H1 (cell line): Measurements from ENCODE around the gene LMX1B. TPM values are rescaled to one million over a fixed set of nuclear protein-coding genes. Genes with fewer than 3 reads are reported as not detected.

ENCODE experiments used
- KDM4A ChIP-seq: IDR thresholded peaks from one replicate; pipeline ENCODE4 v1.7.1; 2012; ENCODE audit warnings: low read depth, mild to moderate bottlenecking, moderate library complexity, low read length, inconsistent platforms; ENCODE audit not compliant: severe bottlenecking
- polyA plus RNA-seq, 7 experiments: library from polyadenylated mRNA; depleted of rRNA in 3 of 7; stranded (reverse) in 5 of 7; unstranded in 2 of 7; fragments of >200 nt in 5 of 7; fragments of 200-250 nt in 2 of 7; gene quantifications; 1 replicate in 5 of 7; 2 replicates in 1 of 7; 4 replicates in 1 of 7; pipeline versions ENCODE4 v1.2.1 to v1.2.3, GENCODE V29; 2011 to 2013; ENCODE audit warnings: missing spikeins in 2 of 7, mixed read lengths in 2 of 7
- total RNA-seq: library from RNA; stranded (reverse); fragmentation: NEBNext Ultra II Directional; extraction: Animal tissue kit (Norgen Biotek cat#: 25700); gene quantifications from 2 replicates; pipeline ENCODE4 v1.2.1, GENCODE V29; 2021

The LMX1B gene
- total and polyA plus RNA-seq, 2 of the 8 experiments (the other 6 are each of a cell fraction or from before 2014, with no cell fraction given): 0.09 to 0.37 TPM

- TF ChIP-seq KDM4A: no peak
Observed at GRCh38 chr9:126589349-126589748, 24.4 kb upstream of the LMX1B start (continued).
